Neural cell (in vitro differentiated cells): ENCODE data around the gene DENND1A. TPM values are rescaled to one million over a fixed set of nuclear protein-coding genes. Genes with fewer than 3 reads are reported as not detected.

ENCODE experiments used
- H2AFZ ChIP-seq: fragments of 200-600, 300-800 bp; sonication (generic), shearing (Covaris generic); 2 replicates; pipeline ENCODE4 v1.6.0; 2014; ENCODE audit warnings: low read depth, mild to moderate bottlenecking, antibody characterized with exemption, low read length, moderate library complexity
- H3F3A ChIP-seq: fragments of 200-600 bp; shearing (Covaris generic); 2 replicates; pipeline ENCODE4 v1.6.1; 2016; ENCODE audit warnings: mild to moderate bottlenecking, moderate library complexity, mixed read lengths, antibody characterized with exemption, low read length; ENCODE audit not compliant: insufficient read depth, poor library complexity, severe bottlenecking
- H3K27ac ChIP-seq: fragments of 200-600, 300-800 bp; sonication (generic), shearing (Covaris generic); 2 replicates; pipeline ENCODE4 v1.5.1; 2014; ENCODE audit warnings: mild to moderate bottlenecking, low read length, moderate library complexity
- H3K27me3 ChIP-seq: fragments of 300-800, 200-600 bp; sonication (generic), shearing (Covaris generic); 2 replicates; pipeline ENCODE4 v1.6.0; 2014; ENCODE audit warnings: mild to moderate bottlenecking, low read depth, low read length, moderate library complexity; ENCODE audit not compliant: insufficient read depth
- H3K36me3 ChIP-seq: fragments of 300-800, 200-600 bp; sonication (generic), shearing (Covaris generic); 2 replicates; pipeline ENCODE4 v1.5.1; 2014; ENCODE audit warnings: mild to moderate bottlenecking, antibody characterized with exemption, low read length, moderate library complexity; ENCODE audit not compliant: insufficient read depth
- H3K4me2 ChIP-seq: fragments of 300-800, 200-600 bp; sonication (generic), shearing (Covaris generic); 2 replicates; pipeline ENCODE4 v1.6.0; 2014; ENCODE audit warnings: mild to moderate bottlenecking, low read length
- H3K4me3 ChIP-seq: fragments of 300-800, 200-600 bp; sonication (generic), shearing (Covaris generic); 2 replicates; pipeline ENCODE4 v1.5.1; 2014; ENCODE audit warnings: mild to moderate bottlenecking, low read length, moderate library complexity
- H3K79me2 ChIP-seq: fragments of 200-600 bp; shearing (Covaris generic); replicated peaks from 2 replicates; pipeline ENCODE4 v1.6.0; 2014; ENCODE audit warnings: mild to moderate bottlenecking, low read length, moderate library complexity; ENCODE audit not compliant: insufficient read depth
- H3K9ac ChIP-seq: fragments of 300-800, 200-600 bp; sonication (generic), shearing (Covaris generic); 2 replicates; pipeline ENCODE4 v1.6.1; 2016; ENCODE audit warnings: mild to moderate bottlenecking, low read length, mixed read lengths
- H3K9me2 ChIP-seq: fragments of 200-600 bp; shearing (Covaris generic); 2 replicates; pipeline ENCODE4 v1.6.1; 2016; ENCODE audit warnings: mild to moderate bottlenecking, low read length, mixed read lengths; ENCODE audit not compliant: insufficient read depth
- H3K9me3 ChIP-seq: fragments of 200-600, 300-800 bp; sonication (generic), shearing (Covaris generic); 2 replicates; pipeline ENCODE4 v1.6.1; 2016; ENCODE audit warnings: mild to moderate bottlenecking, mixed run types, low read length, moderate library complexity, mixed read lengths
- H4K20me1 ChIP-seq: fragments of 200-600 bp; shearing (Covaris generic); 2 replicates; pipeline ENCODE4 v1.6.1; 2016; ENCODE audit warnings: mild to moderate bottlenecking, mixed run types; ENCODE audit not compliant: insufficient read depth
- CTCF ChIP-seq: fragments of 450-650 bp; IDR thresholded peaks from 2 replicates; pipeline ENCODE4 v1.5.1; 2014; ENCODE audit warnings: antibody characterized with exemption, mild to moderate bottlenecking, moderate library complexity; ENCODE audit not compliant: poor library complexity, severe bottlenecking
- EP300 ChIP-seq: fragments of 450-650 bp; conservative IDR thresholded peaks from 2 replicates; pipeline ENCODE4 v1.6.1; 2014; ENCODE audit warnings: antibody characterized with exemption, mild to moderate bottlenecking, moderate library complexity; ENCODE audit not compliant: poor library complexity, severe bottlenecking
- EZH2 ChIP-seq: fragments of 200-600, 300-800 bp; shearing (Covaris generic), sonication (generic); IDR thresholded peaks from 2 replicates; pipeline ENCODE4 v1.6.1; 2014; ENCODE audit warnings: antibody characterized with exemption, low read length, borderline replicate concordance, mild to moderate bottlenecking; ENCODE audit not compliant: insufficient read depth, poor library complexity, severe bottlenecking
- MXI1 ChIP-seq: fragments of 450-650 bp; conservative IDR thresholded peaks from 2 replicates; pipeline ENCODE4 v1.6.1; 2014; ENCODE audit warnings: antibody characterized with exemption, mild to moderate bottlenecking; ENCODE audit not compliant: poor library complexity, severe bottlenecking
- POLR2AphosphoS5 ChIP-seq: IDR thresholded peaks from 2 replicates; pipeline ENCODE4 v1.6.1; 2012
- RAD21 ChIP-seq: fragments of 450-650 bp; conservative IDR thresholded peaks from 2 replicates; pipeline ENCODE4 v1.6.1; 2014; ENCODE audit warnings: antibody characterized with exemption, mild to moderate bottlenecking, moderate library complexity
- REST ChIP-seq: IDR thresholded peaks from 2 replicates; pipeline ENCODE4 v1.6.1; 2012; ENCODE audit warnings: borderline replicate concordance
- SMC3 ChIP-seq: fragments of 450-650 bp; conservative IDR thresholded peaks from 2 replicates; pipeline ENCODE4 v1.6.1; 2014; ENCODE audit warnings: antibody characterized with exemption, mild to moderate bottlenecking, moderate library complexity; ENCODE audit not compliant: poor library complexity
- TAF1 ChIP-seq: IDR thresholded peaks from 2 replicates; pipeline ENCODE4 v1.6.1; 2012; ENCODE audit warnings: low read depth
- polyA plus RNA-seq: library from polyadenylated mRNA; depleted of rRNA; stranded (reverse); fragments of >200 nt; gene quantifications from 2 replicates; pipeline ENCODE4 v1.2.3, GENCODE V29; 2014

The DENND1A gene
- polyA plus RNA-seq, 1 donor from 2014 or later: 2.3 TPM

GRCh38 chr9:123678878-123679329 is 251.0 kb downstream of the DENND1A start (continued):
- no peak for TF ChIP-seq EZH2

- Histone ChIP-seq H3K4me3 (no peak overlapping the region), H3K36me3 (no peaks in the 10 kb centered on the region), H2AFZ (no peak overlapping the region), H3K27ac (no peak overlapping the region), H3K9me3 (peaks cover 3% of the 10 kb centered on the region), H3K79me2 (no peaks in the 10 kb centered on the region), H3K4me2 (no peak overlapping the region), H3K27me3 (no peaks in the 10 kb centered on the region), H4K20me1 (no peaks in the 10 kb centered on the region), H3K9me2 (no peaks in the 10 kb centered on the region), H3K9ac (no peak overlapping the region), H3F3A (no peaks in the 10 kb centered on the region)
- TF ChIP-seq RAD21: no peak
- TF ChIP-seq EP300: peak; percentile 68
- TF ChIP-seq POLR2AphosphoS5: peak; percentile 59
- TF ChIP-seq EZH2: no peak
Observed at GRCh38 chr9:123678038-123678877, 251.7 kb downstream of the DENND1A start.

GRCh38 chr9:123676869-123677268 is 253.1 kb downstream of the DENND1A start:
- no peaks in the 10 kb centered on the region for H3K36me3 ChIP-seq
- H4K20me1 ChIP-seq: no peaks in the 10 kb centered on the region
- H2AFZ ChIP-seq: no peak overlapping the region
- H3K79me2 ChIP-seq: no peaks in the 10 kb centered on the region
- no peak for TF ChIP-seq MXI1
- no peak for TF ChIP-seq EZH2
- TF ChIP-seq EP300: no peak
- no peak for TF ChIP-seq TAF1
- no peak for TF ChIP-seq RAD21
- no peak for TF ChIP-seq CTCF
- no peaks in the 10 kb centered on the region for H3F3A ChIP-seq
- H3K4me3 ChIP-seq: no peak overlapping the region
- H3K27ac ChIP-seq: no peak overlapping the region
- no peaks in the 10 kb centered on the region for H3K9me2 ChIP-seq
- no peak overlapping the region for H3K9ac ChIP-seq
- peaks cover 6% of the 10 kb centered on the region for H3K9me3 ChIP-seq
- H3K4me2 ChIP-seq: no peak overlapping the region
- H3K27me3 ChIP-seq: no peaks in the 10 kb centered on the region

DNA sequence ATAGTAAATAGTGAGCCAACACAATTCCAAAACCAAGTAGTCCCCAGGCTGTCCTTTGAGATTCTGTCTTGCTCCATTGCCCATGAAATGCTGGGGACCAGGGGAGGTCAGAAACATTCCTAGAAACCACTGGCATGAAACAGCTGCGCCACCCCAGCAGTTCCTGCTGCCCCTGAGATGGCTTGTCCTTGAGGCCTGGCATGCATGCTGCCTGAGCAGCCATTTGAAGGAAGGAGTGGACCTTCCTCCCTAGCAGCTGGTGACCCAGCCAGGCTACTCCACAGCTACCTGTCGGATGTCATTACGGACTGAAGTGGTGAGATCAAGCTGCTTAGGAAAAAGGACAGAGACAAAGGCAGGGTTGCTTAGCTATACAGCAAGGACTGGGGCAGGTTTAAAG is 260.6 kb downstream of the DENND1A start:
- H3F3A ChIP-seq: no peaks in the 10 kb centered on the region
- no peak overlapping the region for H3K27ac ChIP-seq
- peaks cover 6% of the 10 kb centered on the region for H3K9me3 ChIP-seq
- no peaks in the 10 kb centered on the region for H3K27me3 ChIP-seq
- no peak overlapping the region for H3K9ac ChIP-seq
- no peaks in the 10 kb centered on the region for H3K9me2 ChIP-seq
- no peak overlapping the region for H2AFZ ChIP-seq
- H3K79me2 ChIP-seq: no peaks in the 10 kb centered on the region
- no peaks in the 10 kb centered on the region for H3K36me3 ChIP-seq
- no peak overlapping the region for H3K4me3 ChIP-seq
- TF ChIP-seq TAF1 (no peak), RAD21 (no peak), SMC3 (no peak), EZH2 (no peak), CTCF (no peak), POLR2AphosphoS5 (no peak), MXI1 (no peak), REST (no peak), EP300 (no peak)
- H3K4me2 ChIP-seq: no peak overlapping the region
- H4K20me1 ChIP-seq: no peaks in the 10 kb centered on the region
